OCI-LY3 (cell line): Measurements from ENCODE around the gene KIF6.

Source experiments
- H2AFZ ChIP-seq: fragments of 200-600, 300-600 bp; shearing (Covaris generic); 2 replicates; pipeline ENCODE4 v1.6.0; 2014; ENCODE audit warnings: antibody characterized with exemption, low read depth, low read length
- H3K27ac ChIP-seq: fragments of 200-600, 300-600 bp; sonication (generic); 2 replicates; pipeline ENCODE4 v1.5.1; 2014; ENCODE audit warnings: mild to moderate bottlenecking, low read length, moderate library complexity, mixed read lengths
- H3K27me3 ChIP-seq: fragments of 200-600, 300-600 bp; sonication (generic); 2 replicates; pipeline ENCODE4 v1.6.1; 2014; ENCODE audit warnings: low read depth, low read length, mixed read lengths
- H3K36me3 ChIP-seq: fragments of 200-600, 300-600 bp; sonication (generic); replicated peaks from 2 replicates; pipeline ENCODE3; 2014; ENCODE audit warnings: low read depth, low read length, mixed read lengths
- H3K4me1 ChIP-seq: fragments of 300-600, 200-600 bp; sonication (generic); 2 replicates; pipeline ENCODE4 v1.6.1; 2014; ENCODE audit warnings: low read length, mixed read lengths
- H3K4me2 ChIP-seq: fragments of 200-600, 300-600 bp; sonication (generic); 2 replicates; pipeline ENCODE4 v1.6.1; 2014; ENCODE audit warnings: low read length, mixed read lengths
- H3K4me3 ChIP-seq: fragments of 300-600, 200-600 bp; sonication (generic); 2 replicates; pipeline ENCODE4 v1.5.1; 2014; ENCODE audit warnings: antibody characterized with exemption, mild to moderate bottlenecking, low read length, moderate library complexity
- H3K79me2 ChIP-seq: fragments of 300-600, 200-600 bp; shearing (Covaris generic); 2 replicates; pipeline ENCODE4 v1.6.1; 2014; ENCODE audit warnings: mild to moderate bottlenecking, low read length, mixed read lengths
- H3K9ac ChIP-seq: fragments of 300-600, 200-600 bp; shearing (Covaris generic); 2 replicates; pipeline ENCODE4 v1.6.0; 2014; ENCODE audit warnings: mild to moderate bottlenecking, low read length, moderate library complexity
- H3K9me3 ChIP-seq: fragments of 200-600, 300-600 bp; shearing (Covaris generic); 2 replicates; pipeline ENCODE4 v1.6.1; 2014; ENCODE audit warnings: low read length, mixed read lengths; ENCODE audit not compliant: insufficient read depth
- H4K20me1 ChIP-seq: fragments of 200-600, 300-600 bp; sonication (generic); 2 replicates; pipeline ENCODE4 v1.6.1; 2016; ENCODE audit warnings: low read length, mixed read lengths; ENCODE audit not compliant: insufficient read depth
- EZH2phosphoT487 ChIP-seq: fragments of 200-600 bp; shearing (Covaris generic); IDR thresholded peaks from 2 replicates; pipeline ENCODE4 v1.6.1; 2018; ENCODE audit warnings: antibody characterized with exemption, mixed run types, low read depth
- TF ChIP-seq, protein P1 (sequence below): fragments of 200-600, 300-600 bp; sonication (generic); IDR thresholded peaks from 2 replicates; pipeline ENCODE4 v1.5.1; 2014; ENCODE audit warnings: antibody characterized with exemption, low read length, low read depth

KIF6 gene

DNA sequence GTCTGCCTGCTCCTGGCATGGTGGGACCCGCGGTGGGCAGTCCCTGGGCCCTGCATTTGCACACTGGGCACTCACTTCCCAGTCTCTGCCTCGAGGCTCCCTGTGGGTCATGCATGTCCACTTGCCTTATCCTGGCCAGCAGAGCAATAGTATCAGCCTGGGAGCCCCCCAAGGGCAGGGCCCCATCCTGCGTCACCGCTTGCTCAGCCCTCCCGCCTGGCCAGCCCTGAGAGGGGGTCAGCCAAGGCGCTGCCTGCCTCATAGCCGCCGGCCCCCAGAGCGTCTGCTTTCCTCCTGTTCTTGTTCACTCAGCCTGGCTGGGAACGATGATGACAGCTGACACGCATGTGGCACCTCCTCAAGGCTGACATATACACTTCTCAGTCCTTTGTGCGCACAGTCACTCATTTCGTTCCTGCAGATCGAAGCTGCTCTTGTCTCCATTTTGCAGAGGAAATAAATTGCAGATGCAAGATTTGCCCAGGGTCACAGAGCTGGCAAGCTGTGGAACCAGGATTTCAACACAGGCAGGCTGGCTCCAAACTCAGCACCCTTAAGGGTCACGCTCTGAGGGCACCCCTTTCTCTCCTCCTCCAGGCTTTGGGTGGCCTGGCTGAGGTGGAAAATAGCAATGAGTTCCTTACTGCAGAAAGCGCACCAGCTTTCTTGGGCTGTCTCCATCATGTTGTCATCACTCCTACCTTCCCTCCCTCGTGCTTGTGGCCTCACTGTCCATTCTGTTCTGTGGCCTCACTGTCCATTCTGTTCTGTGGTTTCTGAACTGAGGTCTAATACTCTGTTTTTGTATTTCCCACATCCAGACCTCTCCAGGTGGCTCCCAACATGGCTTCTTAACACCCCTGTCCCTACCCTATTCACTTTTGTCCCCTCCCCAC, 428.2 kb downstream of the KIF6 start:
- Histone ChIP-seq H3K27me3 (0 out of 2 replicates have a peak, but pooled peaks cover 9% of the 10 kb centered on the region), H3K9ac (no peak overlapping the region), H4K20me1 (no peaks in the 10 kb centered on the region), H3K4me2 (no peak overlapping the region), H3K4me3 (no peak overlapping the region), H3K27ac (no peak overlapping the region), H3K36me3 (no peaks in the 10 kb centered on the region), H3K4me1 (peaks cover 12% of the 10 kb centered on the region), H3K9me3 (no peaks in the 10 kb centered on the region), H2AFZ (no peak overlapping the region), H3K79me2 (no peaks in the 10 kb centered on the region)
- TF ChIP-seq, protein P1, sequence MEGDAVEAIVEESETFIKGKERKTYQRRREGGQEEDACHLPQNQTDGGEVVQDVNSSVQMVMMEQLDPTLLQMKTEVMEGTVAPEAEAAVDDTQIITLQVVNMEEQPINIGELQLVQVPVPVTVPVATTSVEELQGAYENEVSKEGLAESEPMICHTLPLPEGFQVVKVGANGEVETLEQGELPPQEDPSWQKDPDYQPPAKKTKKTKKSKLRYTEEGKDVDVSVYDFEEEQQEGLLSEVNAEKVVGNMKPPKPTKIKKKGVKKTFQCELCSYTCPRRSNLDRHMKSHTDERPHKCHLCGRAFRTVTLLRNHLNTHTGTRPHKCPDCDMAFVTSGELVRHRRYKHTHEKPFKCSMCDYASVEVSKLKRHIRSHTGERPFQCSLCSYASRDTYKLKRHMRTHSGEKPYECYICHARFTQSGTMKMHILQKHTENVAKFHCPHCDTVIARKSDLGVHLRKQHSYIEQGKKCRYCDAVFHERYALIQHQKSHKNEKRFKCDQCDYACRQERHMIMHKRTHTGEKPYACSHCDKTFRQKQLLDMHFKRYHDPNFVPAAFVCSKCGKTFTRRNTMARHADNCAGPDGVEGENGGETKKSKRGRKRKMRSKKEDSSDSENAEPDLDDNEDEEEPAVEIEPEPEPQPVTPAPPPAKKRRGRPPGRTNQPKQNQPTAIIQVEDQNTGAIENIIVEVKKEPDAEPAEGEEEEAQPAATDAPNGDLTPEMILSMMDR: no peak
- TF ChIP-seq EZH2phosphoT487: no peak

DNA sequence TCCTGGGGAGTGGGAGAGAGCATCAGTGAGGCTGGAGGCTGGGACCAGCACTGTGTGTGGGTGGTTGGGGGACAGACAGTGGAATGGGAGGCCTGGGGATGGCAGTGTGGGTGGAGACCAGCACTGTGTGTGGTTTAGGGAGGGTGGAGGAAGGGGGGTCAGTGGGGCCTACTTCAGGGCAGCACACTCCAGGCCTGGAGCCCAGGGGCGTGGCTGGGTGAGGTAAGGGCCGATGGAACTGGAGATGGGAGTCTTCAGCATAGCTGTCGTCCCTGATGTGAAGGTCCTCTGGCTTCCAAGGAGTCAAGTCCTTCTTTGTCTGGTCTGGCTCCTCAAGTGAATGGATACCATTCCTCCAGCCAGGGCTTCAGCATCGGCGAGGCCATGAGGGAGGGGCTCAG, 429.6 kb downstream of the KIF6 start:
- Histone ChIP-seq H2AFZ (no peak overlapping the region), H4K20me1 (no peaks in the 10 kb centered on the region), H3K4me2 (no peak overlapping the region), H3K36me3 (no peaks in the 10 kb centered on the region), H3K4me3 (no peak overlapping the region), H3K27me3 (peaks cover 21% of the 10 kb centered on the region; the same call in 1 of the 2 replicates), H3K79me2 (no peaks in the 10 kb centered on the region), H3K9ac (no peak overlapping the region), H3K27ac (no peak overlapping the region), H3K4me1 (peaks cover 3% of the 10 kb centered on the region), H3K9me3 (no peaks in the 10 kb centered on the region)
- TF ChIP-seq EZH2phosphoT487: no peak
- TF ChIP-seq, protein P1: no peak

DNA sequence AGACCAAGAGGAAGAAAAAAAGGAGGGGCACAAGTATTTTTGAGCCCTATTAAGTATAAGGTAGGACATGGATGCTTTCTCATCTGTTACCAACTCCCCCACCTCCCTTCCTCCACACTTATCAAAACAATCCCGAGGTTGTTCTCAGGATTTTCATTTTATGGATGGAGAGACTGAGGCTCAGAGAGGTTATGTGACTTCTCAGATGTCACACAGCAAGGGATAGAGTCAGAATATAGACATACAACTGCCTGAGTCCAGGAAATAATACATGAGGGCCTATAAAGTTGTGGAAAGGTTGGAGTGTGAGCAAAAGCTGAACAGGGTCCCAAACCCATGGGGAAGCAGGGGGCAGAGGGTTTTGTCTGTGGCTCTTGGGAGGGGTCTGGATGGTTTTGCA, 430.3 kb downstream of the KIF6 start:
- Histone ChIP-seq H2AFZ (no peak overlapping the region), H3K79me2 (no peaks in the 10 kb centered on the region), H3K27me3 (peaks cover 21% of the 10 kb centered on the region; the same call in 1 of the 2 replicates), H3K9me3 (no peaks in the 10 kb centered on the region), H3K4me1 (no peaks in the 10 kb centered on the region), H3K4me3 (no peak overlapping the region), H3K36me3 (no peaks in the 10 kb centered on the region), H3K9ac (no peak overlapping the region), H4K20me1 (no peaks in the 10 kb centered on the region), H3K4me2 (no peak overlapping the region), H3K27ac (no peak overlapping the region)
- TF ChIP-seq, protein P1: no peak
- TF ChIP-seq EZH2phosphoT487: no peak

DNA sequence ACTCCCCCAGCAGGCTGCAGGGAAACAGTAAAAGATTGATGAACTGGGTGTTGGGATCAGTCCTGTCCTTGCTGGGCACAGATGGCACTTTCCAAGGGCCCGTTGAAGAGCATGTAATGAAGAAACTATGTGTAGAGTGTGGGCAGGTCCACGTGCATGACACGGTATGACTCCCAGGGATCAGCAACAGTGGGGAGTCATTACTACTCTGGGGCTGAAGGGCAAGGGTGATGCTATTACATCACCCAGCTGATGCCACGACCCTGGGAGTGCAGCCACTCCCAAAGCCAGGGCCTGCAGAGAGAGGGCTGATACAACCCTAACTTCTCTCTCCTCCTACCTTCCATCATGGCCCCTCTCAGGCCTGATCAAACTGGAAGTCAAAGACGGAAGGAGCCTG, 431.1 kb downstream of the KIF6 start:
- Histone ChIP-seq H3K4me3 (no peak overlapping the region), H3K4me1 (peaks cover 7% of the 10 kb centered on the region), H3K9me3 (no peaks in the 10 kb centered on the region), H3K79me2 (no peaks in the 10 kb centered on the region), H3K4me2 (no peak overlapping the region), H3K27me3 (peaks cover 21% of the 10 kb centered on the region; the same call in 1 of the 2 replicates), H3K36me3 (no peaks in the 10 kb centered on the region), H4K20me1 (no peaks in the 10 kb centered on the region), H2AFZ (no peak overlapping the region), H3K9ac (no peak overlapping the region), H3K27ac (no peak overlapping the region)
- TF ChIP-seq, protein P1: no peak
- no peak for TF ChIP-seq EZH2phosphoT487
